HepG2 (cell line): ENCODE measurements around the gene NDST1. TPM values are rescaled to one million over a fixed set of nuclear protein-coding genes. Genes with fewer than 3 reads are reported as not detected.

Experiments
- DMAP1 ChIP-seq: IDR thresholded peaks from 2 replicates; pipeline ENCODE4 v1.6.1; 2016
- DPF2 ChIP-seq: sonication (generic); formaldehyde crosslinking; IDR thresholded peaks from 2 replicates; pipeline ENCODE4 v1.4.0; 2020; ENCODE audit warnings: mild to moderate bottlenecking, low read depth, missing genetic modification reagents, borderline replicate concordance
- FLYWCH1 ChIP-seq: sonication (generic); formaldehyde crosslinking; IDR thresholded peaks from 2 replicates; pipeline ENCODE4 v1.8.1; 2023; ENCODE audit warnings: mild to moderate bottlenecking, missing genetic modification reagents
- MED13 ChIP-seq: sonication (generic); formaldehyde crosslinking; IDR thresholded peaks from 2 replicates; pipeline ENCODE4 v1.5.0; 2020; ENCODE audit warnings: missing genetic modification reagents
- TBX2 ChIP-seq: sonication (generic); formaldehyde crosslinking; IDR thresholded peaks from 2 replicates; pipeline ENCODE4 v1.5.0; 2020; ENCODE audit warnings: missing genetic modification reagents, mild to moderate bottlenecking, borderline replicate concordance
- polyA plus RNA-seq, 8 experiments: library from polyadenylated mRNA; depleted of rRNA in 3 of 8; stranded (reverse) in 7 of 8; unstranded in 1 of 8; fragments of >200 nt; fragmentation: Illumina TruSeq in 4 of 8; extraction: Trizol in 4 of 8; gene quantifications; 2 replicates each; pipeline versions ENCODE4 v1.2.1 to v1.2.3, GENCODE V29; 2011 to 2016; ENCODE audit warnings: low read depth in 4 of 8, missing spikeins in 1 of 8, mixed read lengths in 1 of 8; ENCODE audit not compliant: insufficient read depth in 1 of 8
- total RNA-seq, 5 experiments: library from RNA; depleted of rRNA; stranded (reverse); fragments of >200 nt; fragmentation: Illumina TruSeq; extraction: Trizol; gene quantifications; 2 replicates each; pipeline ENCODE4 v1.2.3, GENCODE V29; 2016; ENCODE audit warnings: low read depth in 1 of 5
- TF ChIP-seq, protein P1 (sequence below): sonication (generic); formaldehyde crosslinking; IDR thresholded peaks from 2 replicates; pipeline ENCODE4 v1.5.0; 2020; ENCODE audit warnings: mild to moderate bottlenecking, missing genetic modification reagents
- TF ChIP-seq, protein P2 (sequence below): sonication (generic); formaldehyde crosslinking; conservative IDR thresholded peaks from 2 replicates; pipeline ENCODE4 v1.8.0; 2022; ENCODE audit warnings: low read depth, missing genetic modification reagents
- TF ChIP-seq, protein P3 (sequence below): conservative IDR thresholded peaks from 2 replicates; pipeline ENCODE4 v1.6.1; 2018; ENCODE audit warnings: missing genetic modification reagents

The NDST1 gene
- total and polyA plus RNA-seq, 2 of the 13 experiments (the other 11 are each of a cell fraction or from before 2014, with no cell fraction given), result 23.8 to 26.2 TPM

DNA sequence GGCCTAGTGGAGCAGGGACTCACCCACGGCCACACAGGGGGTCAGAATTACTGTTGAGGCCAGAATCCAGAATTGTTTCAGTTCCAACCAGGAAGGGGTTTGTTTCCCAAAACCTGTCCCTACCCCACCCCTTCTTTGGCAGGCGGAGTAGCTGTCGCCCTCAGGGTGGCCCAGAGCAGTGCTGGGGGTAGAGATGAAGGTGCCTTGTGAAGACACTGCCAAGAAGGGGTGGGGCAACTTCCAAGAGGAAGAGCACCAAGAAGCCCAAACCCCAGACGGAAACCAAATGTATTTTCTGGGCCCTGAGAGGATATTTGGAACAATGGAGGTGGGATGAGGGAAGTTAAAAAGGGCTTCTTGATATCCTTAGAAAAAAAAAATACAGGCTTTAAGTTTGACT lies 11.4 kb upstream of the NDST1 start (continued):
- TF ChIP-seq, protein P1, sequence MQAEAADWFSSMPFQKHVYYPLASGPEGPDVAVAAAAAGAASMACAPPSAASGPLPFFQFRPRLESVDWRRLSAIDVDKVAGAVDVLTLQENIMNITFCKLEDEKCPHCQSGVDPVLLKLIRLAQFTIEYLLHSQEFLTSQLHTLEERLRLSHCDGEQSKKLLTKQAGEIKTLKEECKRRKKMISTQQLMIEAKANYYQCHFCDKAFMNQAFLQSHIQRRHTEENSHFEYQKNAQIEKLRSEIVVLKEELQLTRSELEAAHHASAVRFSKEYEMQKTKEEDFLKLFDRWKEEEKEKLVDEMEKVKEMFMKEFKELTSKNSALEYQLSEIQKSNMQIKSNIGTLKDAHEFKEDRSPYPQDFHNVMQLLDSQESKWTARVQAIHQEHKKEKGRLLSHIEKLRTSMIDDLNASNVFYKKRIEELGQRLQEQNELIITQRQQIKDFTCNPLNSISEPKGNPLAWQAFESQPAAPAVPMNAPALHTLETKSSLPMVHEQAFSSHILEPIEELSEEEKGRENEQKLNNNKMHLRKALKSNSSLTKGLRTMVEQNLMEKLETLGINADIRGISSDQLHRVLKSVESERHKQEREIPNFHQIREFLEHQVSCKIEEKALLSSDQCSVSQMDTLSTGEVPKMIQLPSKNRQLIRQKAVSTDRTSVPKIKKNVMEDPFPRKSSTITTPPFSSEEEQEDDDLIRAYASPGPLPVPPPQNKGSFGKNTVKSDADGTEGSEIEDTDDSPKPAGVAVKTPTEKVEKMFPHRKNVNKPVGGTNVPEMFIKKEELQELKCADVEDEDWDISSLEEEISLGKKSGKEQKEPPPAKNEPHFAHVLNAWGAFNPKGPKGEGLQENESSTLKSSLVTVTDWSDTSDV (CRISPR knock-in tag), result no peak
- TF ChIP-seq, protein P2, sequence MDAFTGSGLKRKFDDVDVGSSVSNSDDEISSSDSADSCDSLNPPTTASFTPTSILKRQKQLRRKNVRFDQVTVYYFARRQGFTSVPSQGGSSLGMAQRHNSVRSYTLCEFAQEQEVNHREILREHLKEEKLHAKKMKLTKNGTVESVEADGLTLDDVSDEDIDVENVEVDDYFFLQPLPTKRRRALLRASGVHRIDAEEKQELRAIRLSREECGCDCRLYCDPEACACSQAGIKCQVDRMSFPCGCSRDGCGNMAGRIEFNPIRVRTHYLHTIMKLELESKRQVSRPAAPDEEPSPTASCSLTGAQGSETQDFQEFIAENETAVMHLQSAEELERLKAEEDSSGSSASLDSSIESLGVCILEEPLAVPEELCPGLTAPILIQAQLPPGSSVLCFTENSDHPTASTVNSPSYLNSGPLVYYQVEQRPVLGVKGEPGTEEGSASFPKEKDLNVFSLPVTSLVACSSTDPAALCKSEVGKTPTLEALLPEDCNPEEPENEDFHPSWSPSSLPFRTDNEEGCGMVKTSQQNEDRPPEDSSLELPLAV, result no peak
- TF ChIP-seq MED13, result no peak
- TF ChIP-seq, protein P3, sequence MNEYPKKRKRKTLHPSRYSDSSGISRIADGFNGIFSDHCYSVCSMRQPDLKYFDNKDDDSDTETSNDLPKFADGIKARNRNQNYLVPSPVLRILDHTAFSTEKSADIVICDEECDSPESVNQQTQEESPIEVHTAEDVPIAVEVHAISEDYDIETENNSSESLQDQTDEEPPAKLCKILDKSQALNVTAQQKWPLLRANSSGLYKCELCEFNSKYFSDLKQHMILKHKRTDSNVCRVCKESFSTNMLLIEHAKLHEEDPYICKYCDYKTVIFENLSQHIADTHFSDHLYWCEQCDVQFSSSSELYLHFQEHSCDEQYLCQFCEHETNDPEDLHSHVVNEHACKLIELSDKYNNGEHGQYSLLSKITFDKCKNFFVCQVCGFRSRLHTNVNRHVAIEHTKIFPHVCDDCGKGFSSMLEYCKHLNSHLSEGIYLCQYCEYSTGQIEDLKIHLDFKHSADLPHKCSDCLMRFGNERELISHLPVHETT (CRISPR knock-in tag), result no peak
- TF ChIP-seq FLYWCH1 (CRISPR knock-in tag), result no peak
- no peak for TF ChIP-seq TBX2
- no peak for TF ChIP-seq DMAP1 (CRISPR knock-in tag)
- no peak for TF ChIP-seq DPF2
